Neural progenitor cell (in vitro differentiated cells): ENCODE data around the gene FOSB.

Experiments
- CTCF ChIP-seq: fragments of 200-600 bp; sonication (generic); IDR thresholded peaks from 2 replicates; pipeline ENCODE4 v1.5.1; 2017; ENCODE audit warnings: antibody characterized with exemption, mild to moderate bottlenecking
- EZH2phosphoT487 ChIP-seq: fragments of 200-600 bp; sonication (generic); IDR thresholded peaks from 2 replicates; pipeline ENCODE4 v1.6.1; 2017; ENCODE audit warnings: antibody characterized with exemption

GRCh38 chr19:45440873-45441654 lies 26.7 kb upstream of the FOSB start:
- TF ChIP-seq CTCF (no peak), EZH2phosphoT487 (no peak)
